IMR-90 (cell line): ENCODE results near the gene KRT28. TPM values are rescaled to one million over a fixed set of nuclear protein-coding genes. Genes with fewer than 3 reads are reported as not detected.
A peak's percentile ranks its signal among the peaks of the same experiment; 100 is the strongest.

Experiments
- ATAC-seq: fragments of 200-7000 bp; cut with Tn5 transposase; 2 replicates; pipeline ENCODE4 v1.9.1; 2020; ENCODE audit warnings: low read depth, mild to moderate bottlenecking, moderate library complexity
- BruUV-seq: library from RNA; stranded (reverse); fragments of 400-500 nt; replicated peaks from 2 replicates; lab custom pipeline; 2021; lab: Mats Ljungman, UMichigan
- CTCF ChIA-PET: fragments of 300-600 bp; formaldehyde crosslinking; extraction: SDS; loops from one replicate; lab custom pipeline; 2021; ENCODE audit warnings: antibody characterized with exemption; lab: Yijun Ruan, JAX
- POLR2A ChIA-PET: fragments of 300-600 bp; sonication (Branson Sonifier 250); formaldehyde crosslinking; loops from one replicate; lab custom pipeline; 2022; ENCODE audit warnings: antibody characterized with exemption; ENCODE audit not compliant: unreplicated experiment; lab: Charles Lee
- DNase-seq: peaks from one replicate; pipeline ENCODE4 v3.0.0; 2013
- H2AFZ ChIP-seq: replicated peaks from 2 replicates; pipeline ENCODE3; 2013; ENCODE audit warnings: low read length, mild to moderate bottlenecking; ENCODE audit not compliant: poor library complexity
- H2AK5ac ChIP-seq: 2 replicates; pipeline ENCODE4 v1.6.1; 2013; ENCODE audit warnings: low read depth, low read length, inconsistent platforms
- H2AK9ac ChIP-seq: replicated peaks from 2 replicates; pipeline ENCODE3; 2013; ENCODE audit warnings: mild to moderate bottlenecking, low read depth, low read length, moderate library complexity; ENCODE audit not compliant: poor library complexity
- H2BK120ac ChIP-seq: 2 replicates; pipeline ENCODE4 v1.6.1; 2013; ENCODE audit warnings: low read depth, low read length, inconsistent platforms
- H2BK15ac ChIP-seq: 3 replicates; pipeline ENCODE4 v1.6.1; 2013; ENCODE audit warnings: low read depth, low read length, inconsistent platforms
- H2BK20ac ChIP-seq: 2 replicates; pipeline ENCODE4 v1.6.1; 2013; ENCODE audit warnings: low read depth, mild to moderate bottlenecking, inconsistent platforms, low read length, moderate library complexity
- H2BK5ac ChIP-seq: 2 replicates; pipeline ENCODE4 v1.6.1; 2013; ENCODE audit warnings: mild to moderate bottlenecking, low read depth, low read length, inconsistent platforms; ENCODE audit not compliant: poor library complexity, severe bottlenecking
- H3K14ac ChIP-seq: replicated peaks from 2 replicates; pipeline ENCODE4 v1.6.1; 2013; ENCODE audit warnings: low read depth, low read length, inconsistent platforms
- H3K18ac ChIP-seq: 2 replicates; pipeline ENCODE4 v1.6.1; 2013; ENCODE audit warnings: low read depth, low read length, control low read depth
- H3K23ac ChIP-seq: 2 replicates; pipeline ENCODE4 v1.6.1; 2013; ENCODE audit warnings: low read depth, low read length, inconsistent platforms
- H3K27ac ChIP-seq: 2 replicates; pipeline ENCODE4 v1.5.1; 2013; ENCODE audit warnings: mild to moderate bottlenecking, control low read depth, low read length; ENCODE audit not compliant: insufficient read depth
- H3K27me3 ChIP-seq: 2 replicates; pipeline ENCODE4 v1.6.1; 2013; ENCODE audit warnings: low read length; ENCODE audit not compliant: control insufficient read depth, insufficient read depth
- H3K36me3 ChIP-seq: 2 replicates; pipeline ENCODE4 v1.6.1; 2013; ENCODE audit warnings: low read length, mixed read lengths; ENCODE audit not compliant: control insufficient read depth, insufficient read depth
- H3K4ac ChIP-seq: 2 replicates; pipeline ENCODE4 v1.6.1; 2013; ENCODE audit warnings: low read depth, low read length, inconsistent platforms
- H3K4me1 ChIP-seq: 2 replicates; pipeline ENCODE4 v1.6.1; 2013; ENCODE audit warnings: low read length, mixed read lengths; ENCODE audit not compliant: control insufficient read depth, insufficient read depth
- H3K4me2 ChIP-seq: 2 replicates; pipeline ENCODE4 v1.6.1; 2013; ENCODE audit warnings: low read depth, mild to moderate bottlenecking, control low read depth, low read length, moderate library complexity
- H3K4me3 ChIP-seq: 2 replicates; pipeline ENCODE4 v1.5.1; 2013; ENCODE audit warnings: low read depth, mild to moderate bottlenecking, control low read depth, low read length, moderate library complexity; ENCODE audit not compliant: insufficient read depth
- H3K56ac ChIP-seq: 2 replicates; pipeline ENCODE4 v1.6.1; 2013; ENCODE audit warnings: low read length, inconsistent platforms; ENCODE audit not compliant: insufficient read depth; ENCODE audit errors: extremely low read depth
- H3K79me1 ChIP-seq, 2 experiments: 2 replicates each; pipeline ENCODE4 v1.6.1; 2013; ENCODE audit warnings: low read length in 2 of 2, inconsistent platforms in 1 of 2, low read depth in 1 of 2
- H3K9ac ChIP-seq: 2 replicates; pipeline ENCODE4 v1.6.1; 2013; ENCODE audit warnings: low read depth, low read length, control low read depth
- H3K9me1 ChIP-seq: 2 replicates; pipeline ENCODE4 v1.6.1; 2013; ENCODE audit warnings: low read length, inconsistent platforms; ENCODE audit not compliant: insufficient read depth
- H3K9me3 ChIP-seq: 2 replicates; pipeline ENCODE4 v1.6.1; 2013; ENCODE audit warnings: low read length; ENCODE audit not compliant: control insufficient read depth, insufficient read depth
- H4K20me1 ChIP-seq: 2 replicates; pipeline ENCODE4 v1.6.1; 2013; ENCODE audit warnings: low read length, inconsistent platforms; ENCODE audit not compliant: insufficient read depth
- H4K5ac ChIP-seq: 2 replicates; pipeline ENCODE4 v1.6.1; 2013; ENCODE audit warnings: mild to moderate bottlenecking, low read depth, low read length, control low read depth
- H4K8ac ChIP-seq, 2 experiments: 2 replicates each; pipeline ENCODE4 v1.6.1; 2013; ENCODE audit warnings: low read depth in 2 of 2, low read length in 2 of 2, control low read depth in 1 of 2, inconsistent platforms in 1 of 2
- H4K91ac ChIP-seq: 2 replicates; pipeline ENCODE4 v1.6.1; 2013; ENCODE audit warnings: low read depth, low read length, inconsistent platforms; ENCODE audit not compliant: insufficient read depth
- FOS ChIP-seq: fragments of 150-350 bp; IDR thresholded peaks from 2 replicates; pipeline ENCODE4 v1.6.1; 2016; ENCODE audit warnings: low read depth, low read length
- MAZ ChIP-seq: IDR thresholded peaks from 2 replicates; pipeline ENCODE4 v1.6.1; 2012; ENCODE audit warnings: low read depth, mild to moderate bottlenecking, low read length, improper control_type of control experiment, moderate library complexity, borderline replicate concordance
- SMC3 ChIP-seq: fragments of 150-350 bp; IDR thresholded peaks from 2 replicates; pipeline ENCODE4 v1.6.1; 2016; ENCODE audit warnings: low read depth, mild to moderate bottlenecking, antibody characterized with exemption, low read length, moderate library complexity
- WGBS, 2 experiments: methylation state at CpG; one replicate each; pipeline versions ENCODE4 v1.1.5 to v1.1.7; 2013; ENCODE audit warnings: missing lambda C conversion rate in 2 of 2; ENCODE audit not compliant: insufficient read length in 1 of 2; ENCODE audit errors: extremely low coverage in 2 of 2; 5-methylcytosine and 5-hydroxymethylcytosine counted together
- dilution Hi-C: fragments of 300-500 bp; cut with HindIII; formaldehyde crosslinking; loops from one replicate; pipeline ENCODE4 v1.14.3; 2018; ENCODE audit warnings: low sequenced_read_pairs; ENCODE audit not compliant: unreplicated experiment
- in situ Hi-C: fragments of 300-500 bp; cut with MboI; formaldehyde crosslinking; loops from 3 replicates; pipeline ENCODE4 v1.14.3; 2019; ENCODE audit warnings: low sequenced_read_pairs, inconsistent platforms, mixed read lengths
- intact Hi-C: fragments of 100-400 bp; cut with micrococcal nuclease; formaldehyde crosslinking; loops from 2 replicates; pipeline ENCODE4 v1.10.0; 2022
- polyA plus RNA-seq, 3 experiments: library from polyadenylated mRNA; depleted of rRNA; stranded (reverse); fragments of >200 nt; gene quantifications; 2 replicates each; pipeline ENCODE4 v1.2.3, GENCODE V29; 2012; ENCODE audit warnings: low replicate concordance in 1 of 3
- total RNA-seq: library from RNA; depleted of rRNA; stranded (reverse); fragments of >200 nt; gene quantifications from 2 replicates; pipeline ENCODE4 v1.2.3, GENCODE V29; 2012

The KRT28 gene
- total and polyA plus RNA-seq, 2 of the 4 experiments (the other 2 are of a cell fraction): not detected

GRCh38 chr17:40818343-40818732, 18.6 kb upstream of the KRT28 start:
- TSS peak; percentile 98 for BruUV-seq
- H3K79me1 ChIP-seq: peaks cover 30 to 38% of the 10 kb centered on the region in 2 experiments
- H3K18ac ChIP-seq: peak overlapping the region; percentile 94; the same call in 1 of the 2 replicates
- H3K4me3 ChIP-seq: peak overlapping the region; percentile 99
- peak overlapping the region; percentile 82 for H3K23ac ChIP-seq
- H3K14ac ChIP-seq: peak overlapping the region; percentile 82
- no peak overlapping the region for H2AK5ac ChIP-seq
- peak overlapping the region; percentile 75 for H3K9ac ChIP-seq
- peak overlapping the region; percentile 79 for H3K27ac ChIP-seq
- WGBS, 2 experiments: 0% methylated on average over 1 of the region's 7 CpGs; no CpG with 5 or more reads in 1 of the 2 experiments
- H4K8ac ChIP-seq: peak overlapping the region; percentile 86 to 94
- H2BK5ac ChIP-seq: peak overlapping the region; percentile 77
- TF ChIP-seq SMC3 (no peak), MAZ (no peak), FOS (no peak)
- CTCF ChIA-PET: interaction anchor here (0.8 to 1.6 kb wide), 3 partner anchors 598 to 844 kb away, joined by 3 to 6 read pairs (median 4); no protein-coding TSS in a partner anchor
- H4K20me1 ChIP-seq: no peaks in the 10 kb centered on the region
- no peaks in the 10 kb centered on the region for H3K9me3 ChIP-seq
- peak overlapping the region; percentile 79 for H3K56ac ChIP-seq
- H4K91ac ChIP-seq: peak overlapping the region; percentile 54; the same call in 1 of the 2 replicates
- dilution Hi-C loops: no loop called here
- in situ Hi-C loops: no loop called here
- intact Hi-C loops: no loop called here
- H2BK20ac ChIP-seq: no peak overlapping the region
- no peak for ATAC-seq
- no peak overlapping the region for H2AK9ac ChIP-seq
- no peak overlapping the region for H2AFZ ChIP-seq
- H3K4ac ChIP-seq: peak overlapping the region; percentile 78; the same call in 1 of the 2 replicates
- no peaks in the 10 kb centered on the region for H3K27me3 ChIP-seq
- DNase-seq: no peak
- H2BK120ac ChIP-seq: no peak overlapping the region
- peak overlapping the region; percentile 97 for H4K5ac ChIP-seq
- no peak overlapping the region for H2BK15ac ChIP-seq
- H3K4me2 ChIP-seq: peak overlapping the region; percentile 100
- peaks cover 5% of the 10 kb centered on the region; the same call in 1 of the 2 replicates for H3K4me1 ChIP-seq
- H3K9me1 ChIP-seq: peaks cover 3% of the 10 kb centered on the region
- POLR2A ChIA-PET: interaction anchor here (0.6 to 1.1 kb wide), 4 partner anchors 10 to 871 kb away, joined by 3 to 4 read pairs (median 3); no protein-coding TSS in a partner anchor
- peaks cover 10% of the 10 kb centered on the region for H3K36me3 ChIP-seq
